ENCODE data around the gene CCRL2.

CCRL2 gene

GRCh38 chr3:46448721-46449120, 41.7 kb downstream of the CCRL2 start:
- no peak for DNase-seq (ENCODE audit: extremely low read depth, low read depth)
- TF ChIP-seq CTCF (IDR thresholded peaks at IDR 0.05; ENCODE audit: low read depth, low read length), result no peak

- DNase-seq (ENCODE audit: extremely low read depth, low read depth), result no peak
- peak; percentile 57 for TF ChIP-seq CTCF (IDR thresholded peaks at IDR 0.05; ENCODE audit: low read depth, low read length)
These were observed 42.9 kb downstream of the CCRL2 start for GRCh38 chr3:46449755-46450552.

GRCh38 chr3:46453526-46454208, 46.6 kb downstream of the CCRL2 start:
- TF ChIP-seq CTCF (IDR thresholded peaks at IDR 0.05; ENCODE audit: low read depth, low read length), result no peak
- no peak for DNase-seq (ENCODE audit: extremely low read depth, low read depth)

GRCh38 chr3:46454209-46454595, 47.1 kb downstream of the CCRL2 start:
- no peak for DNase-seq (ENCODE audit: extremely low read depth, low read depth)
- no peak for TF ChIP-seq CTCF (IDR thresholded peaks at IDR 0.05; ENCODE audit: low read depth, low read length)

GRCh38 chr3:46454606-46455005, 47.5 kb downstream of the CCRL2 start:
- no peak for DNase-seq (ENCODE audit: extremely low read depth, low read depth)
- no peak for TF ChIP-seq CTCF (IDR thresholded peaks at IDR 0.05; ENCODE audit: low read depth, low read length)

- no peak for TF ChIP-seq CTCF (IDR thresholded peaks at IDR 0.05; ENCODE audit: low read depth, low read length)
- no peak for DNase-seq (ENCODE audit: extremely low read depth, low read depth)
These were observed 48.4 kb downstream of the CCRL2 start for GRCh38 chr3:46455231-46456115.
